Measurements from ENCODE around the gene ENTPD5. TPM values are rescaled to one million over a fixed set of nuclear protein-coding genes. Genes with fewer than 3 reads are reported as not detected.

ENTPD5 gene
- total and polyA plus RNA-seq, 2 donors from 2014 or later = 24.7 to 28.3 TPM

DNA sequence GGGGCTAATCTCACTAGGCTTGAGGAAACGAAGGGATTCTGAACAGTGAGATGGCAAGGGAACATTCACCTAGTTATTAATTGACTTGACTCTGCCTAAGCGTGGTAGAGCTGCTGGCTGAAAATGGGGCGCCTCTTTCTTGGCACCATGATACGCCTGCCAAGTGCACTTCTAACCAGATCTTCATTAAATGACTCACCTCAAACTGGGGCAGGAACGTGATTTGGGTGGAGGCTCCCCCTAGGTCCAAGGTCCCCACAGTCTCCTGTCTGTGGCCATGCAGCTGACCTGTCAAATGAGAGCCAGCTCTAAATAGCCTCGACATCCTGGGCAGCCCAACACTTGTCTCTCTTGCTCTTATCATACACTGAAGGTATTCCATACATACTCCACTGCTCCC is 43.0 kb downstream of the ENTPD5 start:
- Histone ChIP-seq H3K9me3 (ENCODE audit: control insufficient read depth in 2 of 3, insufficient read depth in 1 of 3, low read length in 3 of 3) (no peaks in the 10 kb centered on the region), H3K27ac (ENCODE audit: low read depth in 2 of 2, low read length in 2 of 2) (peak overlapping the region in 1 of 2 donors; percentile 25), H3K27me3 (ENCODE audit: control insufficient read depth, insufficient read depth, low read length) (no peaks in the 10 kb centered on the region), H3K9ac (ENCODE audit: low read length in 3 of 3) (no peak overlapping the region), H3K4me1 (ENCODE audit: control insufficient read depth in 2 of 3, insufficient read depth in 2 of 3, low read depth in 1 of 3, low read length in 3 of 3) (peaks cover 0 to 24% (median 2%) of the 10 kb centered on the region in 3 donors), H3K36me3 (ENCODE audit: control insufficient read depth in 2 of 3, insufficient read depth in 3 of 3, low read length in 3 of 3) (peaks cover 0 to 33% (median 11%) of the 10 kb centered on the region in 3 donors), H3K4me3 (ENCODE audit: low read length in 3 of 3) (no peak overlapping the region)
- no peak for FAIRE-seq
- DNase-seq = no peak
- intact Hi-C loops (cut with DNase I) = no loop called here
- TF ChIP-seq, protein P1, sequence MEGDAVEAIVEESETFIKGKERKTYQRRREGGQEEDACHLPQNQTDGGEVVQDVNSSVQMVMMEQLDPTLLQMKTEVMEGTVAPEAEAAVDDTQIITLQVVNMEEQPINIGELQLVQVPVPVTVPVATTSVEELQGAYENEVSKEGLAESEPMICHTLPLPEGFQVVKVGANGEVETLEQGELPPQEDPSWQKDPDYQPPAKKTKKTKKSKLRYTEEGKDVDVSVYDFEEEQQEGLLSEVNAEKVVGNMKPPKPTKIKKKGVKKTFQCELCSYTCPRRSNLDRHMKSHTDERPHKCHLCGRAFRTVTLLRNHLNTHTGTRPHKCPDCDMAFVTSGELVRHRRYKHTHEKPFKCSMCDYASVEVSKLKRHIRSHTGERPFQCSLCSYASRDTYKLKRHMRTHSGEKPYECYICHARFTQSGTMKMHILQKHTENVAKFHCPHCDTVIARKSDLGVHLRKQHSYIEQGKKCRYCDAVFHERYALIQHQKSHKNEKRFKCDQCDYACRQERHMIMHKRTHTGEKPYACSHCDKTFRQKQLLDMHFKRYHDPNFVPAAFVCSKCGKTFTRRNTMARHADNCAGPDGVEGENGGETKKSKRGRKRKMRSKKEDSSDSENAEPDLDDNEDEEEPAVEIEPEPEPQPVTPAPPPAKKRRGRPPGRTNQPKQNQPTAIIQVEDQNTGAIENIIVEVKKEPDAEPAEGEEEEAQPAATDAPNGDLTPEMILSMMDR (IDR thresholded peaks at IDR 0.05; ENCODE audit: borderline replicate concordance, extremely low read depth, insufficient read depth) = no peak

DNA sequence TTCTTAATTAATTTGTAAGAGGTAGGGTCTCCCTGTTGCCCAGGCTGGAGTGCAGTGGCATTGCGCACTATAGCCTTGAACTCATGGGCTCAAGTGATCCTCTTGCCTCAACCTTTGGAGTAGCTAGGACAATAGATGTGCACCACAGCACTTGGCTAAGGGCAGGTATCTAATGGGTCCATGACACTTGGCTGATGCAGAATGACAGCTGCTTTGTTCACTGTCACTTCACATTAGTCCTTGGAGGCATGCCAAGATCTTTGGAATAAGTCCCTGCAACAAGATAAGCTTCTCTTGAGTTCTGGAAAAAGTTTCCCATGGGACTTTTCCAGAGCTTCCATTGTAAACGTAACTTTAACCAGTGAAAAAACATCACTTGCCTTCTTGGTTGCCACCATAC is 45.6 kb downstream of the ENTPD5 start:
- Histone ChIP-seq H3K27ac (ENCODE audit: low read depth in 2 of 2, low read length in 2 of 2) (no peak overlapping the region), H3K9me3 (ENCODE audit: control insufficient read depth in 2 of 3, insufficient read depth in 1 of 3, low read length in 3 of 3) (no peaks in the 10 kb centered on the region), H3K4me3 (ENCODE audit: low read length in 3 of 3) (no peak overlapping the region), H3K4me1 (ENCODE audit: control insufficient read depth in 2 of 3, insufficient read depth in 2 of 3, low read depth in 1 of 3, low read length in 3 of 3) (peaks cover 0 to 24% (median 2%) of the 10 kb centered on the region in 3 donors), H3K9ac (ENCODE audit: low read length in 3 of 3) (no peak overlapping the region), H3K27me3 (ENCODE audit: control insufficient read depth, insufficient read depth, low read length) (no peaks in the 10 kb centered on the region), H3K36me3 (ENCODE audit: control insufficient read depth in 2 of 3, insufficient read depth in 3 of 3, low read length in 3 of 3) (peaks cover 0 to 43% (median 22%) of the 10 kb centered on the region in 3 donors)
- no peak for DNase-seq
- FAIRE-seq = no peak
- intact Hi-C loops (cut with DNase I) = no loop called here
- TF ChIP-seq, protein P1 (IDR thresholded peaks at IDR 0.05; ENCODE audit: borderline replicate concordance, extremely low read depth, insufficient read depth) = no peak

DNA sequence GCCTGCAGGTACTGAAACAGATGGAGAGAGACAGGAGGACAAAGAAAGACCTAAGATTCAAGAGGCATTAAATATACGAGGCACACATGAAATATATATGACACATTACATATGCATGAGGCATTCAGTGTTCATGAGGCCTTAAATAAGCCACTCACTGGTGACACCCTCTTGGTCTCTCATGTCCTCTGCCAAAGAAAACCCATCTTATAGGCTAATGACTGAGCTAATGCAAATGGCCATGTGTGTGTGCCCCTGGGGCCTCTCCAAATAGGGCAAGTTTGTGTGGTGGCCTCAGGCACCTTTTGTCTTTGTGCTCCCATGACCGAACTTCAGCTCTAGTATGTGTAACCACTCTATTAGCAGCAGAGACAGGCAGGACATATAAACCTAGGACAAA is 50.2 kb downstream of the ENTPD5 start:
- no peak for DNase-seq
- Histone ChIP-seq H3K4me3 (ENCODE audit: low read length in 3 of 3) (no peak overlapping the region), H3K9me3 (ENCODE audit: control insufficient read depth in 2 of 3, insufficient read depth in 1 of 3, low read length in 3 of 3) (no peaks in the 10 kb centered on the region), H3K27me3 (ENCODE audit: control insufficient read depth, insufficient read depth, low read length) (no peaks in the 10 kb centered on the region), H3K36me3 (ENCODE audit: control insufficient read depth in 2 of 3, insufficient read depth in 3 of 3, low read length in 3 of 3) (peaks cover 0 to 48% (median 26%) of the 10 kb centered on the region in 3 donors), H3K9ac (ENCODE audit: low read length in 3 of 3) (no peak overlapping the region), H3K27ac (ENCODE audit: low read depth in 2 of 2, low read length in 2 of 2) (no peak overlapping the region), H3K4me1 (ENCODE audit: control insufficient read depth in 2 of 3, insufficient read depth in 2 of 3, low read depth in 1 of 3, low read length in 3 of 3) (peaks cover 0 to 6% (median 5%) of the 10 kb centered on the region in 3 donors)
- TF ChIP-seq, protein P1 (IDR thresholded peaks at IDR 0.05; ENCODE audit: borderline replicate concordance, extremely low read depth, insufficient read depth) = no peak
- intact Hi-C loops (cut with DNase I) = no loop called here
- no peak for FAIRE-seq

DNA sequence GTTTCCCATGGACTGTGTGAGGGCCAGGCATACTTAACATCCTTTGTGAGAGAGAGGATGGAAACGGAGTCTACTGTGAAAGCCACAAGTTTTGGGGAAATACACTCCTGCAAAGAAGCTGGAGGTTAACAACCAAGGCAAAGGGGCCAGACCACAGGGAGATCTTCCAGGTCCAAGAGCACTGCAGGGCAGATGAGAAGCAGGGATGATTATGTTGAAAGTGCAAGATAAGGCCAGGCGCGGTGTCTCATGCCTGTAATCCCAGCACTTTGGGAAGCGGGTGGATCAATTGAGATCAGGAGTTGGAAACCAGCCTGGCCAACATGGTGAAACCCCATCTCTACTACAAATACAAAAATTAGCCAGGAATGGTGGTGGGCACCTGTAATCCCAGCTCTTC is 53.9 kb downstream of the ENTPD5 start:
- FAIRE-seq = no peak
- intact Hi-C loops (cut with DNase I) = no loop called here

More for the DNA sequence above, 53.9 kb downstream of the ENTPD5 start:
- DNase-seq = no peak
- Histone ChIP-seq H3K27ac (ENCODE audit: low read depth in 2 of 2, low read length in 2 of 2) (no peak overlapping the region), H3K36me3 (ENCODE audit: control insufficient read depth in 2 of 3, insufficient read depth in 3 of 3, low read length in 3 of 3) (peaks cover 4 to 47% (median 37%) of the 10 kb centered on the region in 3 donors), H3K9me3 (ENCODE audit: control insufficient read depth in 2 of 3, insufficient read depth in 1 of 3, low read length in 3 of 3) (no peaks in the 10 kb centered on the region), H3K9ac (ENCODE audit: low read length in 3 of 3) (no peak overlapping the region), H3K4me3 (ENCODE audit: low read length in 3 of 3) (no peak overlapping the region), H3K4me1 (ENCODE audit: control insufficient read depth in 2 of 3, insufficient read depth in 2 of 3, low read depth in 1 of 3, low read length in 3 of 3) (peaks cover 0 to 3% (median 0%) of the 10 kb centered on the region in 3 donors), H3K27me3 (ENCODE audit: control insufficient read depth, insufficient read depth, low read length) (no peaks in the 10 kb centered on the region)
- TF ChIP-seq, protein P1 (IDR thresholded peaks at IDR 0.05; ENCODE audit: borderline replicate concordance, extremely low read depth, insufficient read depth) = no peak

All from kidney (tissue), 14 donors.